Endothelial cell of umbilical vein (primary cell): ENCODE measurements around the gene HDDC2. TPM values are rescaled to one million over a fixed set of nuclear protein-coding genes. Genes with fewer than 3 reads are reported as not detected.

Experiments used
- BruUV-seq: library from RNA; stranded (reverse); fragments of 400-500 nt; replicated peaks from 2 replicates; lab custom pipeline; 2021; lab: Mats Ljungman, UMichigan
- CTCF ChIA-PET: fragments of 300-600, 350-600 bp; sonication (Branson Sonifier 250); formaldehyde crosslinking; loops from one replicate; lab custom pipeline; 2021; ENCODE audit warnings: antibody characterized with exemption, inconsistent platforms; lab: Charles Lee
- POLR2A ChIA-PET: fragments of 300-600, 350-600 bp; sonication (Branson Sonifier 250); formaldehyde crosslinking; loops from one replicate; lab custom pipeline; 2021; ENCODE audit warnings: antibody characterized with exemption, inconsistent platforms; lab: Charles Lee
- DNase-seq: peaks from one replicate; pipeline ENCODE4 v3.0.0-alpha.2; 2011; ENCODE audit warnings: low read depth, low spot score
- FAIRE-seq: peaks from 2 replicates; lab custom pipeline; 2011; peaks lifted over from hg19 to GRCh38; lab: Jason Lieb, UNC
- H2AFZ ChIP-seq: 2 replicates; pipeline ENCODE4 v1.6.0; 2012; ENCODE audit warnings: low read depth, low read length, control low read depth, inconsistent platforms
- H3K27ac ChIP-seq: 2 replicates; pipeline ENCODE4 v1.5.1; 2011; ENCODE audit warnings: low read depth, mild to moderate bottlenecking, control low read depth, low read length, moderate library complexity; ENCODE audit not compliant: insufficient read depth
- H3K27me3 ChIP-seq, 2 experiments: 2 replicates each; pipeline versions ENCODE4 v1.6.0 to v1.6.1; 2011; ENCODE audit warnings: low read length in 2 of 2, mixed read lengths in 1 of 2; ENCODE audit not compliant: control insufficient read depth in 2 of 2, insufficient read depth in 2 of 2
- H3K36me3 ChIP-seq, 2 experiments: 2 replicates in 1 of 2; 3 replicates in 1 of 2; pipeline ENCODE4 v1.5.1; 2011; ENCODE audit warnings: low read length in 2 of 2, mild to moderate bottlenecking in 1 of 2, moderate library complexity in 1 of 2; ENCODE audit not compliant: control insufficient read depth in 2 of 2, insufficient read depth in 2 of 2; ENCODE audit errors: extremely low read depth in 1 of 2
- H3K4me1 ChIP-seq: 3 replicates; pipeline ENCODE4 v1.5.1; 2011; ENCODE audit warnings: mild to moderate bottlenecking, low read length; ENCODE audit not compliant: control insufficient read depth, insufficient read depth; ENCODE audit errors: extremely low read depth
- H3K4me2 ChIP-seq: 2 replicates; pipeline ENCODE4 v1.6.1; 2011; ENCODE audit warnings: low read length, control low read depth, mixed read lengths; ENCODE audit not compliant: insufficient read depth
- H3K4me3 ChIP-seq, 3 experiments: fragments of 200-600 bp in 1 of 3; sonication (generic), shearing (Covaris generic) in 1 of 3; replicated peaks in 1 of 3; 2 replicates each; pipeline ENCODE4 v1.5.1; 2011 to 2016; ENCODE audit warnings: control low read depth in 3 of 3, low read length in 3 of 3, mild to moderate bottlenecking in 2 of 3, inconsistent platforms in 1 of 3, low read depth in 1 of 3, moderate library complexity in 1 of 3; ENCODE audit not compliant: insufficient read depth in 1 of 3
- H3K79me2 ChIP-seq: 2 replicates; pipeline ENCODE4 v1.6.0; 2012; ENCODE audit warnings: low read length, inconsistent platforms; ENCODE audit not compliant: control insufficient read depth, insufficient read depth
- H3K9ac ChIP-seq: replicated peaks from 2 replicates; pipeline ENCODE3; 2011; ENCODE audit warnings: low read length, control low read depth; ENCODE audit not compliant: insufficient read depth; ENCODE audit errors: extremely low read depth
- H3K9me1 ChIP-seq: replicated peaks from 3 replicates; pipeline ENCODE4 v1.6.0; 2011; ENCODE audit warnings: mild to moderate bottlenecking, low read length; ENCODE audit not compliant: control insufficient read depth, insufficient read depth; ENCODE audit errors: extremely low read depth
- H3K9me3 ChIP-seq: replicated peaks from 2 replicates; pipeline ENCODE4 v1.5.1; 2012; ENCODE audit warnings: low read length, inconsistent platforms; ENCODE audit not compliant: control insufficient read depth, insufficient read depth
- H4K20me1 ChIP-seq: replicated peaks from 2 replicates; pipeline ENCODE3; 2011; ENCODE audit warnings: mild to moderate bottlenecking, low read length; ENCODE audit not compliant: control insufficient read depth, insufficient read depth; ENCODE audit errors: extremely low read depth
- CTCF ChIP-seq, 2 donors: IDR thresholded peaks; 1 replicate in 1 of 2; 2 replicates in 1 of 2; pipeline ENCODE4 v1.5.1; 2011; ENCODE audit warnings: low read length in 2 of 2, mild to moderate bottlenecking in 2 of 2, moderate library complexity in 2 of 2, control low read depth in 1 of 2, inconsistent platforms in 1 of 2, low read depth in 1 of 2; ENCODE audit not compliant: insufficient read depth in 1 of 2; ENCODE audit errors: extremely low read depth in 1 of 2
- EZH2 ChIP-seq: IDR thresholded peaks from 2 replicates; pipeline ENCODE4 v1.6.1; 2012; ENCODE audit warnings: borderline replicate concordance, low read depth, mild to moderate bottlenecking, moderate library complexity, low read length, inconsistent platforms; ENCODE audit not compliant: severe bottlenecking
- FOS ChIP-seq: IDR thresholded peaks from 2 replicates; pipeline ENCODE4 v1.6.1; 2011; ENCODE audit warnings: mild to moderate bottlenecking, low read length, moderate library complexity, borderline replicate concordance; ENCODE audit not compliant: insufficient read depth
- GATA2 ChIP-seq: IDR thresholded peaks from 2 replicates; pipeline ENCODE4 v1.7.0; 2011; ENCODE audit warnings: low read depth, mild to moderate bottlenecking, moderate library complexity, mixed read lengths, low read length; ENCODE audit not compliant: insufficient read length, insufficient read depth
- JUN ChIP-seq: IDR thresholded peaks from 2 replicates; pipeline ENCODE4 v1.6.1; 2011; ENCODE audit warnings: borderline replicate concordance, low read depth; ENCODE audit not compliant: insufficient read length, insufficient read depth
- MAX ChIP-seq: IDR thresholded peaks from 2 replicates; pipeline ENCODE4 v1.6.1; 2011; ENCODE audit not compliant: insufficient read depth, insufficient read length
- MYC ChIP-seq: IDR thresholded peaks from one replicate; pipeline ENCODE4 v1.6.1; 2011; ENCODE audit warnings: mild to moderate bottlenecking, low read depth, low read length
- POLR2A ChIP-seq: IDR thresholded peaks from 2 replicates; pipeline ENCODE4 v1.6.1; 2012; ENCODE audit warnings: low read depth, mild to moderate bottlenecking, control low read depth, low read length
- POLR2AphosphoS5 ChIP-seq: IDR thresholded peaks from 2 replicates; pipeline ENCODE4 v1.6.1; 2012; ENCODE audit warnings: low read depth, mild to moderate bottlenecking, control low read depth, low read length, moderate library complexity; ENCODE audit not compliant: insufficient read depth
- dilution Hi-C: fragments of 300-500 bp; cut with MboI; formaldehyde crosslinking; loops from one replicate; pipeline ENCODE4 v1.15.0; 2019; ENCODE audit warnings: low sequenced_read_pairs; ENCODE audit not compliant: extremely low pct_ligation_motif_present
- intact Hi-C: fragments of 100-400 bp; cut with micrococcal nuclease; formaldehyde crosslinking; loops from one replicate; pipeline ENCODE4 v1.10.0; 2022
- polyA plus RNA-seq, 4 experiments: library from polyadenylated mRNA; depleted of rRNA in 3 of 4; stranded (reverse) in 3 of 4; unstranded in 1 of 4; fragments of >200 nt; gene quantifications; 2 replicates each; pipeline versions ENCODE4 v1.2.1 to v1.2.3, GENCODE V29; 2011 to 2012; ENCODE audit warnings: missing spikeins in 1 of 4
- total RNA-seq: library from RNA; stranded (reverse); gene quantifications from 2 replicates; pipeline ENCODE4 v1.2.3, GENCODE V29; 2021

Gene HDDC2
- total and polyA plus RNA-seq, 2 donors (not counting 3 experiments of a cell fraction or from before 2014, with no cell fraction given), result 12.6 to 13.6 TPM

- intact Hi-C loops, result no loop called here
- CTCF ChIA-PET, result no interaction called here
- POLR2A ChIA-PET, result no interaction called here
- Histone ChIP-seq H3K4me3 (no peak overlapping the region), H3K9me1 (no peaks in the 10 kb centered on the region), H3K79me2 (no peaks in the 10 kb centered on the region), H3K4me2 (no peak overlapping the region), H3K36me3 (no peaks in the 10 kb centered on the region), H2AFZ (no peak overlapping the region), H3K27me3 (no peaks in the 10 kb centered on the region), H4K20me1 (no peaks in the 10 kb centered on the region), H3K9me3 (no peaks in the 10 kb centered on the region), H3K4me1 (no peaks in the 10 kb centered on the region), H3K9ac (no peak overlapping the region), H3K27ac (no peak overlapping the region)
- BruUV-seq, result no TSS peak
- no peak for TF ChIP-seq MYC
- no peak for TF ChIP-seq POLR2AphosphoS5
- no peak for DNase-seq
- no peak for FAIRE-seq
- dilution Hi-C loops, result no loop called here
Observed at GRCh38 chr6:125255201-125255600, 46.6 kb downstream of the HDDC2 start.

- Histone ChIP-seq H3K27me3 (no peaks in the 10 kb centered on the region), H3K79me2 (no peaks in the 10 kb centered on the region), H2AFZ (no peak overlapping the region), H3K27ac (no peak overlapping the region), H3K36me3 (no peaks in the 10 kb centered on the region), H3K9me3 (no peaks in the 10 kb centered on the region), H4K20me1 (no peaks in the 10 kb centered on the region), H3K9me1 (no peaks in the 10 kb centered on the region), H3K9ac (no peak overlapping the region), H3K4me2 (no peak overlapping the region), H3K4me1 (no peaks in the 10 kb centered on the region), H3K4me3 (no peak overlapping the region)
- no peak for FAIRE-seq
- DNase-seq, result no peak
- TF ChIP-seq EZH2, result no peak
- TF ChIP-seq FOS, result no peak
- TF ChIP-seq JUN, result no peak
- no peak for TF ChIP-seq POLR2AphosphoS5
- TF ChIP-seq POLR2A, result no peak
- no peak for TF ChIP-seq MAX
- TF ChIP-seq MYC, result no peak
- no peak for TF ChIP-seq CTCF (IDR thresholded peaks at IDR 0.05; ENCODE audit: extremely low read depth in 1 of 2, insufficient read depth in 1 of 2, low read depth in 1 of 2, low read length in 2 of 2)
- TF ChIP-seq GATA2, result no peak
- ChIA-PET POLR2A (no interaction called here), CTCF (no interaction called here)
- dilution Hi-C loops, result no loop called here
- BruUV-seq, result no TSS peak
- intact Hi-C loops, result no loop called here
Observed at GRCh38 chr6:125254321-125254720, 47.4 kb downstream of the HDDC2 start.
